HG02642 (cell line): ENCODE measurements around the gene GRID2.

Experiments
- ATAC-seq: cut with Tn5 transposase; IDR thresholded peaks from one replicate; pipeline ENCODE4 v1.9.1; 2021; ENCODE audit warnings: mild to moderate bottlenecking; ENCODE audit not compliant: unreplicated experiment, poor library complexity

GRID2 gene

GRCh38 chr4:93813092-93813491 is 1509.3 kb downstream of the GRID2 start:
- no peak for ATAC-seq

DNA sequence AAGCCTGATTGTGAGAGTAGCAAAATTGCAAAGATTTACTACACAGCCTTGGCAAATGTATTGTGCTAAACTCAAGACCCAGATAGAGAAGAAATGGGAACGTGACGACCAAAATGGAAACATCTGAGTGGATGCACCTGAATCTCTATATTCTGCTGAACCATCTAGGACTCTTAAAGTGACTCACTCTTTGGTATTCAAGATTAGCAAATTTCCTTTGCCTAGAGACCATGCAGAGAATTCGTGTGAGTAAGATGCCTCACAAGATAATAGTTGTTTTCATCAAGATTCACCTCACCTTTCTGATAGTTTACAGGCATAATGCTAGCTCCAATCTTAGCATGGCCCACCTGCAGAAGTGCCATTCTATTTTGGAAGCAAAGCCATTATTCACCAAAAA is 1510.4 kb downstream of the GRID2 start:
- ATAC-seq, result no peak

- ATAC-seq, result no peak
Measured at GRCh38 chr4:93814722-93815121, 1511.0 kb downstream of the GRID2 start.
